Measurements from ENCODE around the gene CX3CL1.
"Not testable (repeated sequence)": the region's sequence is repeated elsewhere in the genome, so short reads cannot be mapped to it uniquely, and the experiment has no call there.

The CX3CL1 gene

GRCh38 chr16:57357330-57358085, 14.8 kb upstream of the CX3CL1 start:
- DNase-seq (ENCODE audit: low spot score), result no peak

GRCh38 chr16:57358086-57358420, 14.2 kb upstream of the CX3CL1 start:
- no peak for DNase-seq (ENCODE audit: low spot score)

DNA sequence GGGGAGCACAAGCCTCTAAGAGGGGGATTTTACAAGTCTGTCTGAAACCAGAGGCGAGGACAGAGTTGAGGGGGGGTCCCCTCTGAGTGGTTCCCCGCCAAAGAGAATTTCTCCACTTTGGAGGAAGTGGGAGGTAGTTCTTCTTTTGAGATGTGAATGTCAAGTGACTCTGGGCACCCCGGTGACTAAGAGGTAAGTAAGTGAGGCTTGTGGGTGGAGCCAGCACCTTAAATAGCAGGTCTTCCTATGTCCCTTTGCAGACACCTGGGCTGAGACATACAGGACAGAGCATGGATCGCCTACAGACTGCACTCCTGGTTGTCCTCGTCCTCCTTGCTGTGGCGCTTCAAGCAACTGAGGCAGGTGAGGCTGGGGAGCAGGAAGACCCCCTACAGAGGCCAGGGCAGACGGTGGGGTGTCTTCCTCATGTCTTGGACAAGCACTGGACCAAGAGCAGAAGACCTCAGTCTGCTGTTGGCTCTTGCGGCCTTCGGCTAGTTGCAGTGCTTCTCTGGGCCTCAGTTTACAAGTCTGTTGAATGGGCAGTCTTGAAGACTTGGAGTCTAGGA, 13.7 kb upstream of the CX3CL1 start, which contains the start of gene CCL22:
TSS of gene CCL22 (plus strand) at position 257 of the 569 bp plus-strand sequence. CDS start at position 291, 34 bp downstream.
- DNase-seq (ENCODE audit: low spot score), result no peak

DNA sequence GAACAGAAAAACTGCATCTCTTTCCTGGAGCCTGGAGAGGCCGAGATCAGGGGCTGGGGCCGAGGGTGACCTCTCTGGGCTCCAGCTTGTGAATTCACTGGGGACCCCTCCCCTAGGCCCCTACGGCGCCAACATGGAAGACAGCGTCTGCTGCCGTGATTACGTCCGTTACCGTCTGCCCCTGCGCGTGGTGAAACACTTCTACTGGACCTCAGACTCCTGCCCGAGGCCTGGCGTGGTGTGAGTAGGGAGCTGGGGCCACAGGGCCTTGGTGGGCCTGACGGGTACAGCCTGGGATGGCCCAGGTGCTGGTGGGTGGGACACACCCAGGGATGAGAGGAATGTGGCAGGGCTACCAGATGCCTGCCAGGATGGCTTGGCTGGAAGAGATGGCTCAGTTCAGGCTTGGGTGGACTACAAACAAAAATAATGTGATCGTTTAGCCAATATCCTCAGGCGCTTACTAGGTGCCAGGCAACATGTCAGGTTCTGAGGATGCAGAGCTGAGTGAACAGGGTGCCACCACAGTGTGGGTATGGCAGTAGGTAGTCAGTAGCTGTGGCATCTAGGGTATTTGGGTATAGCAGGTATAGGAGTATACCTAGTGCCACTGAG, 11.9 kb upstream of the CX3CL1 start:
- no peak for DNase-seq (ENCODE audit: low spot score)

DNA sequence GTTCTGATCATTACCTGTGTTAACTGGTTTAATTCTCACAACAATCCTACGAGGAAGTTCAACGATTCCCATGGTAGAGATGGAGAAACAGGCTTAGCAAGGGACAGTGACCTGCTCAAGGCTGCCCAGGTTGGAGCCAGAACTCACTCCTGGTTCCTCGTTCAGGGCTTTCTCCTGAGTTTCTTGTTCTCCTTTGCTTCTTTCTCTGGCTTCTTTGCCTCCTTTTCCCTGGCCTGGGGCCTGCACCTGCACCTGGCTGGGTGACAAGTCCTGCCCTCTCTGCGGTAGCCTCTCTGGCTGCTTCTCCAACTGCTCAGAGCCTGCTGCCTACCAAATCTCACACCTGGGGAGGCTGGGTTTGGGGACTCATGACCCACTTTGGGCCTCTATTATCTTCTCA, 10.9 kb upstream of the CX3CL1 start:
- DNase-seq (ENCODE audit: low spot score), result no peak

GRCh38 chr16:57364143-57364542, 8.1 kb upstream of the CX3CL1 start:
- no peak for DNase-seq (ENCODE audit: low spot score)

- DNase-seq (ENCODE audit: low spot score), result no peak
Measured at GRCh38 chr16:57366544-57367040, 5.7 kb upstream of the CX3CL1 start.

DNA sequence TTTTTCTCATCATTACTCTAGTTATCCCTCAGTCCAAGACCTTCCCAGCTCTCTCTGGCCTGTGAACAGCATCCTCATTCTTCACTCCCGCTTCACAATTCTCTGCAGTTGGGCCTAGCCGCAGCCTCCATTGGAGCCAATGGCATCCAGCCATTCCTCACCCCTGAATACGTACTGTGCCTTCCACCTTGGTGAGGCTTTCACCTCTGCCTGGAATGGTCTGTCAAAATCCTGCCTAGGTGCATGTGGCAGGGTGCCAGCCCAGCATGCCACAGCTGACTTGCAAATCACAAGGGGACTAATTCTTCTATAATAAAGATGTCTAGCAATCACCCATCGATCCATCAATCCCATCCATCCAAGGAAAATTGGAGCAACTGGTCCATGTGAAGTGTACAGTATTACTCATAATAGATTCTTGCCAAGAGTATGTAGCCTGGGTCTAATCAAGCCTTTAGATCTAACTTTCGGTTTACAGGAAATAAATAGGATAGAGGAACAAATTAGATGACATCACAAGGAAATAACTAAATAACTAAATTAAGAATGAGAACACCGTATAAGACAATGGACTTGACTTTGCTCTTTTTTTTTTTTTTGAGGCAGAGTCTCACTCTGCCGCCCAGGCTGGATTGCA, 5.1 kb upstream of the CX3CL1 start:
- no peak for DNase-seq (ENCODE audit: low spot score)

GRCh38 chr16:57371494-57372371, 557 bp upstream of the CX3CL1 start:
- peak; percentile 91 for DNase-seq (ENCODE audit: low spot score)

DNA sequence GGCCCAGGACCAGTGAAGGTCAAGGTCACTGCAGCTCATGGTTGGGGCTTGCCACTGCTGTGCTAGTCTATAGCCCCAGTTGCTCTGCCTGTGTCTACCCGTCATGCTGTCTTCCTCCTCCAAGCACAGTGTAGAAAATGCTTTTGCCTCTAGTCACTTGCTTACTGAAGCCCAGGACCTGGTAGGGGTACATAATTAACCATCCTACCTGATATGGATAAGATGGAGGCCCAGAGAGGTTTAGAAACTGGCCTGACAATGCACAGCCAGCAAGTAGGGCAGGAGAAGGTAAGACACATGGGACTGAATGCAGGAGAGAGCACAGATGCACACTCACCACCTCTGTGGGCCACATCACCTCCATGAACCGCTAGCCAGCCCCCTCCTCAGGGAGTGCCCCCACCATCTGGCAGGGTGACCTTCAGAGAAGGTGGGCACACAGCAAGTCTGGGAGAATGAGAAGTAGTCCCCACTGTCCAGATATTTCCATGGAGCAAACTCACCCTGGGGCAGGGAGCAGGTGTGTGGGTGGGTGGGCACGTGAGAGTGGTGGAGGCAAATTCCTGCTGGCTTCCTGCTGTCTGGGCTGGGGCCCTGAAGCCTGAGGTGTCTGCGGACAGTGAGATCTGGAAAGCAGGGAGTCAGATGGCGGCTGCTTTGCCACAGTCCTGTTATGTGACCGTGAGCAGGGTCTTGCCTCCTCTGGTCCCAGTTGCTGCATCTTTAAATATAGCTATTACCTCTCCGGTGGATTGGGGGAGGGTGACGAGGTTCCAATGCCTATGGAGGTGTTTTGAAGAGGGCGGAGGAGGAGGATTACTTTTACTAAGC, 1.0 kb downstream of the CX3CL1 start:
- DNase-seq (ENCODE audit: low spot score), result no peak

GRCh38 chr16:57374067-57374534, 1.8 kb downstream of the CX3CL1 start:
- no peak for DNase-seq (ENCODE audit: low spot score)

GRCh38 chr16:57374925-57375465, 2.7 kb downstream of the CX3CL1 start:
- not testable (repeated sequence) for DNase-seq (ENCODE audit: low spot score)

- DNase-seq (ENCODE audit: low spot score), result no peak
Measured at GRCh38 chr16:57376313-57376818, 4.1 kb downstream of the CX3CL1 start.

GRCh38 chr16:57377080-57377841, 5.0 kb downstream of the CX3CL1 start:
- no peak for DNase-seq (ENCODE audit: low spot score)

DNA sequence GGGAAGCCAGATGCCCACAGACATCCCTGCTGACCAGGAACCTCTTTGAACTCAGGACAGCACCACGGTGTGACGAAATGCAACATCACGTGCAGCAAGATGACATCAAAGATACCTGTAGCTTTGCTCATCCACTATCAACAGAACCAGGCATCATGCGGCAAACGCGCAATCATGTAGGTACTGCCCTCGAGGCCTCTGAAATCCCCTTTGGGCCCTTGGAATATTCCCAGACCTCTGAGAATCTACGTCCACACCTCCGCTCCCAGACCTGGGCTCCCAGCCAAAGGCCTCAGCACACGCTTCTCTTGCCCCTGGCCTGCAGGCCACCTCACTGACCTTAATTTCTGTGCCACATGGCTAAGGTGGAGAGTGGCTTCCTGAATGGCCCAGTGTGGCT, 7.3 kb downstream of the CX3CL1 start:
- no peak for DNase-seq (ENCODE audit: low spot score)

DNA sequence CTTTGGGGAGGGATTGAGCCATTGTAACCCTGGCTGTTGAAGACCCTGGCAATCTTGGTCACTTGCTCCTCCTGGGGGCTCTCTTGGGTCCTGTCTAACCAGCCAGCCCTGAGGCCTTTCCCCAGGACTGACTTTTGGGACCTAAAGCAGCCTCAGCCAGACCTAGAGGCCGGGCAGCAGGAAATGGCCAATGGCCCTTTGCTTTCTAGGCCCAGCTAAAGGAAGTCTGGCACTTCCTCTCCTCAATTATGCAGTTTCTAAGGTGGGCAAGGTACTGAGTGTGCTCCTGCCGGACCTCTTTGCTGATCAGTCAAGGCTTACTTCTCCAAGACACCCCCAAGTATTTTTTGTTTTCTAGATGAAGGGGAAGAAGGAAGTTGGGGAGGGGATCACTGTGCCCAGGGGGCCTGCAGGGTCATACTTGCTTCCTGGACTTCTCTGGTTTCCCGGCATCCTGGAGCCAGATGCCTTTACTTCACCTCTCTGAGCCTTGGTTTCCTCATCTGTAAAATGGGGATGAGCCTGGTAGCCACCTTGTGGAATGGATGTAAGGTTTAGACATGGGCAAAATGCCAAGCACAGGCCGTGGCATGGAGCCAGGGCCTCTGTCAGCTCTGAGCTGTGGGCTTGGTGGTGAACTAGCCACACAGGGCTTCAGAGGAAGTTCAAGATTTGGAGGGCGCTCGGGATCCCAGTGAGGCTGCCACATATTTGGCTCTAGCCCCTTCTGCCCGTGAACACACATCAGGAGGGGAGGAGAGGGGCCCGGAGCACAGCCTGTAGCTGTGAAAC, 8.6 kb downstream of the CX3CL1 start:
- no peak for DNase-seq (ENCODE audit: low spot score)

DNA sequence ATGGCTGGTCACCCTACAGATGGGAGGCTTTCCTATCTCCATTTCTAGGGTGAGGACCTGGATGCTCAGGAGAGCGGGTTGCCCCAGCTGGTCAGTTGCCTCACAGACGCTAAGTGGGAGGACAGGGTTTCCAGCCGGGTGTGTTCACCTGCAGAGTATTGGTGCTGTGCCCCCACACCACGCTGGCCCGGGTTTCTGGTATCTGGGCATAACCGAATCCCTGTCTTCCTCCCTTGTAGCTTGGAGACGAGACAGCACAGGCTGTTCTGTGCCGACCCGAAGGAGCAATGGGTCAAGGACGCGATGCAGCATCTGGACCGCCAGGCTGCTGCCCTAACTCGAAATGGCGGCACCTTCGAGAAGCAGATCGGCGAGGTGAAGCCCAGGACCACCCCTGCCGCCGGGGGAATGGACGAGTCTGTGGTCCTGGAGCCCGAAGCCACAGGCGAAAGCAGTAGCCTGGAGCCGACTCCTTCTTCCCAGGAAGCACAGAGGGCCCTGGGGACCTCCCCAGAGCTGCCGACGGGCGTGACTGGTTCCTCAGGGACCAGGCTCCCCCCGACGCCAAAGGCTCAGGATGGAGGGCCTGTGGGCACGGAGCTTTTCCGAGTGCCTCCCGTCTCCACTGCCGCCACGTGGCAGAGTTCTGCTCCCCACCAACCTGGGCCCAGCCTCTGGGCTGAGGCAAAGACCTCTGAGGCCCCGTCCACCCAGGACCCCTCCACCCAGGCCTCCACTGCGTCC, 9.7 kb downstream of the CX3CL1 start:
- DNase-seq (ENCODE audit: low spot score), result no peak
